HG02763 (cell line): ENCODE data around the gene MC1R.
"Not testable (repeated sequence)": the region's sequence is repeated elsewhere in the genome, so short reads cannot be mapped to it uniquely, and the experiment has no call there.

ENCODE experiments used
- ATAC-seq: cut with Tn5 transposase; IDR thresholded peaks from one replicate; pipeline ENCODE4 v1.9.1; 2021; ENCODE audit warnings: mild to moderate bottlenecking, moderate library complexity; ENCODE audit not compliant: unreplicated experiment

MC1R gene

GRCh38 chr16:89934019-89934418, 15.4 kb downstream of the MC1R start:
- not testable (repeated sequence) for ATAC-seq

- ATAC-seq: no peak
These were observed 16.2 kb downstream of the MC1R start for GRCh38 chr16:89934611-89935553.

- ATAC-seq: not testable (repeated sequence)
These were observed 17.0 kb downstream of the MC1R start for GRCh38 chr16:89935620-89936019.

- ATAC-seq: no peak
These were observed 17.4 kb downstream of the MC1R start for GRCh38 chr16:89936034-89936433.

- ATAC-seq: no peak
These were observed 17.8 kb downstream of the MC1R start for GRCh38 chr16:89936508-89936907.

GRCh38 chr16:89936981-89937380, 18.3 kb downstream of the MC1R start:
- ATAC-seq: no peak

- no peak for ATAC-seq
These were observed 19.7 kb downstream of the MC1R start for GRCh38 chr16:89938175-89938885.

GRCh38 chr16:89944773-89945172, 26.1 kb downstream of the MC1R start:
- no peak for ATAC-seq

- ATAC-seq: no peak
These were observed 27.0 kb downstream of the MC1R start for GRCh38 chr16:89945654-89946053.

GRCh38 chr16:89946515-89946914, 27.9 kb downstream of the MC1R start:
- no peak for ATAC-seq

GRCh38 chr16:89949121-89949742, 30.6 kb downstream of the MC1R start:
- no peak for ATAC-seq

- no peak for ATAC-seq
These were observed 31.1 kb downstream of the MC1R start for GRCh38 chr16:89949756-89950155.

GRCh38 chr16:89951509-89951908, 32.8 kb downstream of the MC1R start:
- ATAC-seq: no peak

- ATAC-seq: no peak
These were observed 33.4 kb downstream of the MC1R start for GRCh38 chr16:89952049-89952448.

- ATAC-seq: no peak
These were observed 33.9 kb downstream of the MC1R start for GRCh38 chr16:89952551-89952950.

GRCh38 chr16:89953671-89954406, 35.2 kb downstream of the MC1R start:
- ATAC-seq: peak; percentile 58

- no peak for ATAC-seq
These were observed 35.8 kb downstream of the MC1R start for GRCh38 chr16:89954462-89954861.

GRCh38 chr16:89955001-89955685, 36.5 kb downstream of the MC1R start:
- no peak for ATAC-seq

GRCh38 chr16:89956505-89957215, 38.0 kb downstream of the MC1R start:
- no peak for ATAC-seq
